Measurements from ENCODE around the gene NEU1.

NEU1 gene

GRCh38 chr6:31896493-31896855 is 33.9 kb upstream of the NEU1 start:
- no peak for ATAC-seq

GRCh38 chr6:31892821-31893220 is 30.2 kb upstream of the NEU1 start:
- no peak for ATAC-seq
- TF ChIP-seq ZFP30 (CRISPR knock-in tag; IDR thresholded peaks at IDR 0.05) = no peak
- TF ChIP-seq ZNF565 (CRISPR knock-in tag; conservative IDR thresholded peaks at IDR 0.05; ENCODE audit: low read depth) = no peak

More at GRCh38 chr6:31896493-31896855, 33.9 kb upstream of the NEU1 start:
- TF ChIP-seq ESRRG (CRISPR knock-in tag; IDR thresholded peaks at IDR 0.05) (no peak), PPARA (CRISPR knock-in tag; IDR thresholded peaks at IDR 0.05; ENCODE audit: borderline replicate concordance) (no peak), CREB5 (CRISPR knock-in tag; IDR thresholded peaks at IDR 0.05; ENCODE audit: low read depth) (no peak), ZNF565 (CRISPR knock-in tag; conservative IDR thresholded peaks at IDR 0.05; ENCODE audit: low read depth) (no peak), BACH2 (CRISPR knock-in tag; IDR thresholded peaks at IDR 0.05; ENCODE audit: borderline replicate concordance) (no peak)

- ATAC-seq = no peak
- TF ChIP-seq TOX (CRISPR knock-in tag; IDR thresholded peaks at IDR 0.05; ENCODE audit: borderline replicate concordance) (no peak), ISL1 (CRISPR knock-in tag; IDR thresholded peaks at IDR 0.05) (no peak), GLIS3 (CRISPR knock-in tag; IDR thresholded peaks at IDR 0.05) (no peak), ZNF8 (CRISPR knock-in tag; IDR thresholded peaks at IDR 0.05) (no peak), PATZ1 (CRISPR knock-in tag; IDR thresholded peaks at IDR 0.05; ENCODE audit: borderline replicate concordance) (no peak)
These were observed 26.8 kb upstream of the NEU1 start for GRCh38 chr6:31889331-31889972.

GRCh38 chr6:31888276-31889258 is 25.9 kb upstream of the NEU1 start:
- no peak for TF ChIP-seq POU6F1 (CRISPR knock-in tag; IDR thresholded peaks at IDR 0.05; ENCODE audit: borderline replicate concordance, low read depth)
- no peak for TF ChIP-seq RARB (CRISPR knock-in tag; IDR thresholded peaks at IDR 0.05)
- TF ChIP-seq CSDC2 (CRISPR knock-in tag; IDR thresholded peaks at IDR 0.05) = no peak
- no peak for TF ChIP-seq PATZ1 (CRISPR knock-in tag; IDR thresholded peaks at IDR 0.05; ENCODE audit: borderline replicate concordance)
- TF ChIP-seq GLIS3 (CRISPR knock-in tag; IDR thresholded peaks at IDR 0.05) = no peak
- no peak for TF ChIP-seq ISL1 (CRISPR knock-in tag; IDR thresholded peaks at IDR 0.05)
- TF ChIP-seq ZC3H10 (CRISPR knock-in tag; IDR thresholded peaks at IDR 0.05) = no peak
- TF ChIP-seq TOX (CRISPR knock-in tag; IDR thresholded peaks at IDR 0.05; ENCODE audit: borderline replicate concordance) = no peak
- no peak for TF ChIP-seq TCF4 (CRISPR knock-in tag; IDR thresholded peaks at IDR 0.05; ENCODE audit: borderline replicate concordance)
- TF ChIP-seq ZFP30 (CRISPR knock-in tag; IDR thresholded peaks at IDR 0.05) = no peak
- no peak for TF ChIP-seq SNAI2 (CRISPR knock-in tag; IDR thresholded peaks at IDR 0.05)
- TF ChIP-seq CSRNP3 (CRISPR knock-in tag; IDR thresholded peaks at IDR 0.05) = no peak
- TF ChIP-seq ZNF8 (CRISPR knock-in tag; IDR thresholded peaks at IDR 0.05) = no peak
- TF ChIP-seq ZNF70 (CRISPR knock-in tag; IDR thresholded peaks at IDR 0.05) = no peak
- TF ChIP-seq ESRRG (CRISPR knock-in tag; IDR thresholded peaks at IDR 0.05) = no peak
- TF ChIP-seq PPARA (CRISPR knock-in tag; IDR thresholded peaks at IDR 0.05; ENCODE audit: borderline replicate concordance) = no peak
- no peak for TF ChIP-seq BACH2 (CRISPR knock-in tag; IDR thresholded peaks at IDR 0.05; ENCODE audit: borderline replicate concordance)
- TF ChIP-seq OSR1 (CRISPR knock-in tag; IDR thresholded peaks at IDR 0.05) = no peak
- no peak for TF ChIP-seq TSHZ2 (CRISPR knock-in tag; IDR thresholded peaks at IDR 0.05)
- peak; percentile 73 for ATAC-seq
